HEK293T (cell line): ENCODE results near the gene DNAH1.

ENCODE experiments used
- FOXM1 ChIP-seq: fragments of 450-650 bp; IDR thresholded peaks from 2 replicates; pipeline ENCODE4 v1.6.1; 2017; ENCODE audit warnings: mild to moderate bottlenecking, borderline replicate concordance
- L3MBTL2 ChIP-seq: fragments of 450-650 bp; conservative IDR thresholded peaks from 2 replicates; pipeline ENCODE4 v1.6.1; 2016; ENCODE audit warnings: mild to moderate bottlenecking
- SP1 ChIP-seq: fragments of 450-650 bp; IDR thresholded peaks from 2 replicates; pipeline ENCODE4 v1.6.1; 2017
- SUZ12 ChIP-seq: fragments of 450-650 bp; IDR thresholded peaks from 2 replicates; pipeline ENCODE4 v1.6.1; 2016; ENCODE audit warnings: mild to moderate bottlenecking
- TARDBP ChIP-seq: fragments of 450-650 bp; IDR thresholded peaks from 2 replicates; pipeline ENCODE4 v1.6.1; 2016
- ZNF384 ChIP-seq: fragments of 450-650 bp; IDR thresholded peaks from 2 replicates; pipeline ENCODE4 v1.6.1; 2016

DNA sequence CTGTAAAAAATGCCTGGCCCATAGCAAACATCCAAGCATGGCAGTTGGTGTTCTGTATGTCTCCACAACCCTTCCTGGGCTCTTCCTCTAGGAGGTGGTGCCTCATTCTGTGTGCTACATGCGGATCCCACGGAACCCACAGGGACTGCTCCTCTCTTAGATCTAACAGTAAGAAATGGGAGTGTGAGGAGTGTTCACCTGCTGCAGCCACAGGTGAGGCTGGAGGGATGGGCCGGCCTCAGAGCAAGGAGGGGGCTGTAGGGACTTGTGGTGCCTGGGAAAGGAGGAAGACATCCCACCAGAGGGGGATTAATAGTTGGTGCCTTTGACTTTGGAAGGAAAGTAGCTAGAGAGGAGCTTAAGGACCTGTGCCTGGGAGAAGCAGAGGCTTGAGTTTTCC lies 106.5 kb downstream of the DNAH1 start:
- TF ChIP-seq SP1 (no peak), SUZ12 (no peak), TARDBP (no peak), L3MBTL2 (no peak), ZNF384 (no peak), FOXM1 (no peak)
